HPDE6-E6E7 (cell line): ENCODE data around the gene FBXL13.
A peak's percentile ranks its signal among the peaks of the same experiment; 100 is the strongest.
"Not testable (repeated sequence)": the region's sequence is repeated elsewhere in the genome, so short reads cannot be mapped to it uniquely, and the experiment has no call there.

ENCODE experiments used
- DNase-seq: peaks from one replicate; pipeline ENCODE4 v3.0.0; 2011; ENCODE audit warnings: missing footprints; ENCODE audit errors: extremely low spot score

The FBXL13 gene

GRCh38 chr7:102819151-102819550, 255.4 kb downstream of the FBXL13 start:
- no peak for DNase-seq

GRCh38 chr7:102817616-102818573, 256.7 kb downstream of the FBXL13 start:
- DNase-seq = no peak

GRCh38 chr7:102814025-102814471, 260.5 kb downstream of the FBXL13 start:
- peak; percentile 64 for DNase-seq

- DNase-seq = no peak
Observed at GRCh38 chr7:102813191-102814024, 261.2 kb downstream of the FBXL13 start.

- DNase-seq = no peak
Observed at GRCh38 chr7:102811942-102812678, 262.5 kb downstream of the FBXL13 start.

- no peak for DNase-seq
Observed at GRCh38 chr7:102810916-102811315, 263.7 kb downstream of the FBXL13 start.

GRCh38 chr7:102806613-102807012, 268.0 kb downstream of the FBXL13 start:
- no peak for DNase-seq

- DNase-seq = not testable (repeated sequence)
Observed at GRCh38 chr7:102795987-102796595, 278.5 kb downstream of the FBXL13 start.

- not testable (repeated sequence) for DNase-seq
Observed at GRCh38 chr7:102794567-102794966, 280.0 kb downstream of the FBXL13 start.

GRCh38 chr7:102791831-102792230, 282.8 kb downstream of the FBXL13 start:
- DNase-seq = not testable (repeated sequence)

GRCh38 chr7:102791367-102791766, 283.2 kb downstream of the FBXL13 start:
- not testable (repeated sequence) for DNase-seq

GRCh38 chr7:102790364-102791100, 284.1 kb downstream of the FBXL13 start:
- not testable (repeated sequence) for DNase-seq

GRCh38 chr7:102788770-102789169, 285.8 kb downstream of the FBXL13 start:
- not testable (repeated sequence) for DNase-seq

- not testable (repeated sequence) for DNase-seq
Observed at GRCh38 chr7:102780926-102781325, 293.7 kb downstream of the FBXL13 start.

GRCh38 chr7:102778663-102779062, 295.9 kb downstream of the FBXL13 start:
- not testable (repeated sequence) for DNase-seq

GRCh38 chr7:102776217-102776616, 298.4 kb downstream of the FBXL13 start:
- not testable (repeated sequence) for DNase-seq

- not testable (repeated sequence) for DNase-seq
Observed at GRCh38 chr7:102770467-102770866, 304.1 kb downstream of the FBXL13 start.

- DNase-seq = not testable (repeated sequence)
Observed at GRCh38 chr7:102769657-102770192, 304.9 kb downstream of the FBXL13 start.

- DNase-seq = not testable (repeated sequence)
Observed at GRCh38 chr7:102763295-102763905, 311.2 kb downstream of the FBXL13 start.
